ENCODE measurements around the gene CYP4A22.

DNA sequence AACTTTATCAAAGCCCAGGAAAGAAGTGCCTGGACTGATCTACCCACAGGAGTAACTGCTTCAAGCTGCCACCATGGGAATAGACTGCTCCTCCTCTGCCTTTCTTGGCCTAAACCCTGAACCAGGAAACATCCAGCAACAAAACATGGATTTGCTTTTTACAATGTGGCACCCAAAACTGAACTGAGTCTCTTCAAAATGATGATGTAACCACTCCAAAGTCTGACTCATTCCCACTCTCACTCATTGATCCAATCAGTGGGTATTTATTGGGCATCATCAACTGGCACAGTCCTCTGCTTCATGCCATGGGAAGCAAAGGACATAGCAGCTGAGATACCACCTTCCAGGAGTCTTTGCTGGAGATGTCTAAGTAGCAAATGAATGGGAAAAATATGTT, 23.5 kb downstream of the CYP4A22 start:
- TF ChIP-seq, protein P1, sequence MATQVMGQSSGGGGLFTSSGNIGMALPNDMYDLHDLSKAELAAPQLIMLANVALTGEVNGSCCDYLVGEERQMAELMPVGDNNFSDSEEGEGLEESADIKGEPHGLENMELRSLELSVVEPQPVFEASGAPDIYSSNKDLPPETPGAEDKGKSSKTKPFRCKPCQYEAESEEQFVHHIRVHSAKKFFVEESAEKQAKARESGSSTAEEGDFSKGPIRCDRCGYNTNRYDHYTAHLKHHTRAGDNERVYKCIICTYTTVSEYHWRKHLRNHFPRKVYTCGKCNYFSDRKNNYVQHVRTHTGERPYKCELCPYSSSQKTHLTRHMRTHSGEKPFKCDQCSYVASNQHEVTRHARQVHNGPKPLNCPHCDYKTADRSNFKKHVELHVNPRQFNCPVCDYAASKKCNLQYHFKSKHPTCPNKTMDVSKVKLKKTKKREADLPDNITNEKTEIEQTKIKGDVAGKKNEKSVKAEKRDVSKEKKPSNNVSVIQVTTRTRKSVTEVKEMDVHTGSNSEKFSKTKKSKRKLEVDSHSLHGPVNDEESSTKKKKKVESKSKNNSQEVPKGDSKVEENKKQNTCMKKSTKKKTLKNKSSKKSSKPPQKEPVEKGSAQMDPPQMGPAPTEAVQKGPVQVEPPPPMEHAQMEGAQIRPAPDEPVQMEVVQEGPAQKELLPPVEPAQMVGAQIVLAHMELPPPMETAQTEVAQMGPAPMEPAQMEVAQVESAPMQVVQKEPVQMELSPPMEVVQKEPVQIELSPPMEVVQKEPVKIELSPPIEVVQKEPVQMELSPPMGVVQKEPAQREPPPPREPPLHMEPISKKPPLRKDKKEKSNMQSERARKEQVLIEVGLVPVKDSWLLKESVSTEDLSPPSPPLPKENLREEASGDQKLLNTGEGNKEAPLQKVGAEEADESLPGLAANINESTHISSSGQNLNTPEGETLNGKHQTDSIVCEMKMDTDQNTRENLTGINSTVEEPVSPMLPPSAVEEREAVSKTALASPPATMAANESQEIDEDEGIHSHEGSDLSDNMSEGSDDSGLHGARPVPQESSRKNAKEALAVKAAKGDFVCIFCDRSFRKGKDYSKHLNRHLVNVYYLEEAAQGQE (IDR thresholded peaks at IDR 0.05; ENCODE audit: insufficient read depth in 1 of 2, low read depth in 2 of 2, low read length in 1 of 2): no peak
- TF ChIP-seq, protein P2, sequence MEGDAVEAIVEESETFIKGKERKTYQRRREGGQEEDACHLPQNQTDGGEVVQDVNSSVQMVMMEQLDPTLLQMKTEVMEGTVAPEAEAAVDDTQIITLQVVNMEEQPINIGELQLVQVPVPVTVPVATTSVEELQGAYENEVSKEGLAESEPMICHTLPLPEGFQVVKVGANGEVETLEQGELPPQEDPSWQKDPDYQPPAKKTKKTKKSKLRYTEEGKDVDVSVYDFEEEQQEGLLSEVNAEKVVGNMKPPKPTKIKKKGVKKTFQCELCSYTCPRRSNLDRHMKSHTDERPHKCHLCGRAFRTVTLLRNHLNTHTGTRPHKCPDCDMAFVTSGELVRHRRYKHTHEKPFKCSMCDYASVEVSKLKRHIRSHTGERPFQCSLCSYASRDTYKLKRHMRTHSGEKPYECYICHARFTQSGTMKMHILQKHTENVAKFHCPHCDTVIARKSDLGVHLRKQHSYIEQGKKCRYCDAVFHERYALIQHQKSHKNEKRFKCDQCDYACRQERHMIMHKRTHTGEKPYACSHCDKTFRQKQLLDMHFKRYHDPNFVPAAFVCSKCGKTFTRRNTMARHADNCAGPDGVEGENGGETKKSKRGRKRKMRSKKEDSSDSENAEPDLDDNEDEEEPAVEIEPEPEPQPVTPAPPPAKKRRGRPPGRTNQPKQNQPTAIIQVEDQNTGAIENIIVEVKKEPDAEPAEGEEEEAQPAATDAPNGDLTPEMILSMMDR (IDR thresholded peaks at IDR 0.05): no peak
- TF ChIP-seq POLR2AphosphoS5 (IDR thresholded peaks at IDR 0.05; ENCODE audit: low read depth, low read length): no peak
- TF ChIP-seq SIN3A (IDR thresholded peaks at IDR 0.05; ENCODE audit: borderline replicate concordance, insufficient read depth, low read depth, low read length): no peak

All from Panc1 (cell line).